Measurements from ENCODE around the gene C11orf68.

The C11orf68 gene

DNA sequence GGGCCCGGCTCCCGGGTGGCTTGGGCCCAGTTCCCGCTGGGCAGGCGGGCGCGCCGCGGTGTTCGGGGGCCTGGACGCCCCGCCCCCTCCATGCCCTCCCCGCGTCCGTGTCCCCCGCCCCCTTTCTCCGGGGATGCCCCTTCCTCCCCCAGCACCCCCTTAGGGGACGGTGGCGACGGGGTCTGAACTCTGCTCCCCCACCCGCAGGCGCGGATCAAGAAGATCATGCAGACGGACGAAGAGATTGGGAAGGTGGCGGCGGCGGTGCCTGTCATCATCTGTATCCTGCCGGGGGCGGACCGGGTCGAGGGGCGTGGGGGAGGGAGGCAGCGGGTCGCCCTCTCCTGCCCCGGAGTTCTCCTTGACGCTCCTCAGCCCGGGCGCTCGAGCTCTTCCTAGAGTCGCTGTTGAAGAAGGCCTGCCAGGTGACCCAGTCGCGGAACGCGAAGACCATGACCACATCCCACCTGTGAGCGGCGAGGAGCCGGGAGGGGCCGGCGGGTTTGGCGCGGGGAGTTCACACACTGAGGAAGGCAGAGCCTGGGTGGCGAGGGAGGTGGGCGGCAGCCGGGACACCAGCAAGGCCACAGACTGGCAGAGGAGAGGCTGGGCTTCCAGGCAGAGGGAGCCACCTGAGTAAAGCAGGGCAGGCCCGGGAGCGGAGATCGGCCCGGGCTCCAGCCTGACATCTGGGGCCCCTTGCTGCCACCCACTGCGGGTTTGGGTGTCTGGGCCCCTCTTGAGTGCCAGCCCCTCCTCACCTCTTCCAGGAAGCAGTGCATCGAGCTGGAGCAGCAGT, 910 bp upstream of the C11orf68 start:
- H3K4me3 ChIP-seq (ENCODE audit: low read depth, low read length): peak overlapping the region; percentile 82

DNA sequence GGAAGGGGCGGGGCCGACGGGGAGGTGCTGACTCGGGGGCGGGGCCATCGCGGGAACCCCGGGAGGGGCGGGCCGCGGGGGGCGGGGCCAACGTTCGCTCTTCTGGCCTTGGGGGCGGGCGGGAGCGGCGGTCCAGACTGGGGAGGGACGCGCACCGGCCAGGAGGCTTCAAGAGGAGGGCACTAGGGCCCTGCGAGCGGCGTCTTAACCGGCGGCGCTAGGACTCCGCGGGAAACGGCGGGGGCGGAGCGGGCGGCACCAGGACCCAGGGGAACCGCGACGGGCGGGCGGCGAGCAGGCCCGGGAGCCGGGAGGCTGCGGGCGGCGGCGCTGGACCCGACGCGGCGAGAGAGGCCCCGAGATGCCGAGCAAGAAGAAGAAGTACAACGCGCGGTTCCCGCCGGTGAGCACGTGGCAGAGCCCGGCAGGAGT, 295 bp upstream of the C11orf68 start, which contains the start of gene DRAP1:
Gene DRAP1 (plus strand): TSS at position 286 of the 432 bp plus-strand sequence. CDS start 76 bp downstream, at position 362.
- DNase-seq (ENCODE audit: low read depth): peak; percentile 99
- TF ChIP-seq, protein P1, sequence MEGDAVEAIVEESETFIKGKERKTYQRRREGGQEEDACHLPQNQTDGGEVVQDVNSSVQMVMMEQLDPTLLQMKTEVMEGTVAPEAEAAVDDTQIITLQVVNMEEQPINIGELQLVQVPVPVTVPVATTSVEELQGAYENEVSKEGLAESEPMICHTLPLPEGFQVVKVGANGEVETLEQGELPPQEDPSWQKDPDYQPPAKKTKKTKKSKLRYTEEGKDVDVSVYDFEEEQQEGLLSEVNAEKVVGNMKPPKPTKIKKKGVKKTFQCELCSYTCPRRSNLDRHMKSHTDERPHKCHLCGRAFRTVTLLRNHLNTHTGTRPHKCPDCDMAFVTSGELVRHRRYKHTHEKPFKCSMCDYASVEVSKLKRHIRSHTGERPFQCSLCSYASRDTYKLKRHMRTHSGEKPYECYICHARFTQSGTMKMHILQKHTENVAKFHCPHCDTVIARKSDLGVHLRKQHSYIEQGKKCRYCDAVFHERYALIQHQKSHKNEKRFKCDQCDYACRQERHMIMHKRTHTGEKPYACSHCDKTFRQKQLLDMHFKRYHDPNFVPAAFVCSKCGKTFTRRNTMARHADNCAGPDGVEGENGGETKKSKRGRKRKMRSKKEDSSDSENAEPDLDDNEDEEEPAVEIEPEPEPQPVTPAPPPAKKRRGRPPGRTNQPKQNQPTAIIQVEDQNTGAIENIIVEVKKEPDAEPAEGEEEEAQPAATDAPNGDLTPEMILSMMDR (conservative IDR thresholded peaks at IDR 0.05; ENCODE audit: low read depth, low read length): no peak
- peak within 1 kb of the TSS; percentile 88 for H3K4me3 ChIP-seq (ENCODE audit: low read depth, low read length)

More for the DNA sequence above, 910 bp upstream of the C11orf68 start:
- DNase-seq (ENCODE audit: low read depth): no peak
- TF ChIP-seq, protein P1 (conservative IDR thresholded peaks at IDR 0.05; ENCODE audit: low read depth, low read length): no peak

DNA sequence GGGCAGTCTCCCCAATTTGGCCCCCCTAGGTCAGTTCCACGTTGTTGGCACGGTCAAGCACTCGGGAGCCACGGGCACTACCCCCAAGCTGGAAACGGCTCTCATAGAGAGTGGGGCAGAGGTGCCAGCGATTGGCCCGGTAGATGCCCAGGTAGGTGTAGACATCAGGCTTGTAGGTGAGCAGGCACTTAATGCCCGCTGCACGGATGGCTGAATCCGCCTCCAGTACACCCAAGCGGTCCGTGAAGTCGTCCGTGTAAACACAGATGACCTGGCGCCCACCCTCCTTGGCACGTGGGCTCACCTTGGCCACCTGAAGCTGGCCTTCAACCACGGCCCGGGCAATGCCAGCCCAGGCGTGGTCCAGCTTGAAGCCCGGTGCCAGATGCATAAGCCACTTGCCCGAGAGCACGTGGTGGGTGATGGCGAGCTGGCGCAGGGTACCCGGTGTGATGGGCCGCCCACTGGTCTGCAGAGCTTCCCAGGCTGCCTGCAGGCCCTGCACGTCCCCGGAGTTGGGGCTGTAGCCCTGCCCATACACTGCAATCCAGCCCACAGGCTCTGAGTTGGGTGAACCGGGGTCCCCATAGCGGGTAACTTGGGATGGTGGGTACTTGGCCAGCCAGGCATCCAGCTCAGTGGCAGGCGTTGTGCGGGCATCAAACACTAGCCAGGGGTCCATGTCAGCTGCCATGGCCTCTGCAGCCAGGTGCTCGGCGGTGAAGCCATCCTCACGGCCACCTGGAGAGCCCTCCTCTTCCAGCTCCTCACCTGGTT, 1.2 kb downstream of the C11orf68 start:
- TF ChIP-seq, protein P1 (conservative IDR thresholded peaks at IDR 0.05; ENCODE audit: low read depth, low read length): no peak
- peak overlapping the region; percentile 88 for H3K4me3 ChIP-seq (ENCODE audit: low read depth, low read length)
- no peak for DNase-seq (ENCODE audit: low read depth)

DNA sequence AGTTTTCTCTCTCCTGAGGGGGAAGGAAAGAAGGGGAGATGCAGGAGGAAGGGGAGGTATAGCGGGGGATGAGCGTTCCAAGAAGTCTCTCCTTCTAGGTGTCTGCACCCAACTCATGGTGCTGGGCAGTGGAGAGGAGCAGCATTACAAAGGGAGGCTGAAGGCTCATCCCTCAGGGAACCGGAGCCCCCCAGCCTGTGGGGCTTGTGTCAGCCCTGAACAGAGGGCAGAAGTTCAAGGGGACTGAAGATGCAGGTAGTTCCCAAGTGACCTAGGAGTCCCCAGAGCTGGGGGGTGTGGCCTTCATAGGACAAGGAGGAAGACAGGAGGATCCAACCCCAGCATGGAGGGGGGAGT, 1.8 kb downstream of the C11orf68 start:
- DNase-seq (ENCODE audit: low read depth): no peak
- TF ChIP-seq, protein P1 (conservative IDR thresholded peaks at IDR 0.05; ENCODE audit: low read depth, low read length): no peak
- H3K4me3 ChIP-seq (ENCODE audit: low read depth, low read length): peak overlapping the region; percentile 88

DNA sequence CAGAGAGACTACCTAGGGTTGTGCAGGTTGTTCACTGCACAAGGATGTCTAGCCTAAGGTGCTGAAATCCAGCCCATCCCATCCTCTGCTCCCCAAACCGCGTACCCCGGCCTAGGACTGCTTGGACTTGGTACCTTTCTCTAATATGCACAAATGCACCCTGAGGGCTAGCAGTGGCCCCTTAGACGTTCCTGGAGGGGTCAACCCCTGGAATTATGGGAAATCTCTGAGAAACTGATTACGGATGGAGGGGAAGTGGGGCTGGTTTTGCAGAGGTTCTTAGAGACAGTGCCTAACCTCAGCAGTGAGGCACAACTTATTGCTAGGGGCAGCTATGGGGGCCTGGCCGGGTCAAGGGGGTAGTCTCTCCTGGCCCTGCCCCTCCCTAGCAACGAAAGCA, 2.5 kb downstream of the C11orf68 start:
- no peak for DNase-seq (ENCODE audit: low read depth)
- H3K4me3 ChIP-seq (ENCODE audit: low read depth, low read length): no peak overlapping the region

DNA sequence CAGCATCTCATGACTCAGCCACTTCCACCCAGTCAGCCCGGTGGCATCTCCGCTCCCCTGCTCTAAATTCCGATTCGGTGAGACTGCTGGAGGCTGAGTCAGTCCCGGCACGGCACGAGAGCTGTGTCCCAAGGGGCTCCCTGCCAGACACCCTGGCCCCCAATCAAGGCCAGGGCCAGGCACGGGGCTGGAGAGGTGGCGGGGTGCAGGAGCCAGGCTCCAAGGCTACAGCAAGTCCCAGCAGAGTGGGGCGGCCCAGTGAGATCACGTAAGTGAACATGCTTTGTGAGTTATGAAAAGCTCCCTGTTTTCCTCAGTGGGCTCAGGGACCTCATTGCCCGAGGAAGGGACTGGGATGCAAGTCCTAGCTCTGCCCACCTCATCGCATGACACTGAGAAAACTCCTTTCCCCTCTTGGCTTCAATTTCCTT, 3.0 kb downstream of the C11orf68 start:
- peak; percentile 97 for DNase-seq (ENCODE audit: low read depth)
- peak overlapping the region; percentile 6 for H3K4me3 ChIP-seq (ENCODE audit: low read depth, low read length)

More for the DNA sequence above, 2.5 kb downstream of the C11orf68 start:
- TF ChIP-seq, protein P1 (conservative IDR thresholded peaks at IDR 0.05; ENCODE audit: low read depth, low read length): no peak

More for the DNA sequence above, 3.0 kb downstream of the C11orf68 start:
- TF ChIP-seq, protein P1 (conservative IDR thresholded peaks at IDR 0.05; ENCODE audit: low read depth, low read length): no peak
